Activated gamma-delta T cell treated with Interleukin-2 at 50 U/mL for 16 hours (primary cell): ENCODE data around the gene LGI4.

Source experiments
- DNase-seq: peaks from one replicate; pipeline ENCODE4 v3.0.0-alpha.2; 2020

Gene LGI4

GRCh38 chr19:35122687-35123551 lies 11.9 kb downstream of the LGI4 start:
- no peak for DNase-seq

DNA sequence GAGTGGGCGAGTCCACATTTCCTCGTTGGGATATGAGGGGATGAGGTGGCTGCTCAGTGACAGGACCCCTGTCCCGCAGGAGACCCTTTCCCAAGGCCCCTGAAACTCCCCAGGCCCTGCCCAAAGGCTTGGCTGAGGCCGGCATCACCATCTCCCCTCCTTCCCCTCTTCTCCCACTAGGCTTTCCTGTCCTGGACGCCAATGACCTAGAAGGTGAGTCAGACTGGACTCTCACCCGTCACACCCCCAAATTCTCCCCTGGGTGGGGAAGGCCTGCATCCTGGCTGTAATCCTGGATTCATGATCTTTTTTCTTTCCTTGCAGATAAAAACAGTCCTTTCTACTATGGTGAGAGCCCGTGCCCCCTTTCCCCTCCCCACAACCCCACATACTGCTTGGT lies 14.0 kb downstream of the LGI4 start:
- DNase-seq = no peak

- DNase-seq = no peak
Measured at GRCh38 chr19:35120492-35120891, 14.4 kb downstream of the LGI4 start.

DNA sequence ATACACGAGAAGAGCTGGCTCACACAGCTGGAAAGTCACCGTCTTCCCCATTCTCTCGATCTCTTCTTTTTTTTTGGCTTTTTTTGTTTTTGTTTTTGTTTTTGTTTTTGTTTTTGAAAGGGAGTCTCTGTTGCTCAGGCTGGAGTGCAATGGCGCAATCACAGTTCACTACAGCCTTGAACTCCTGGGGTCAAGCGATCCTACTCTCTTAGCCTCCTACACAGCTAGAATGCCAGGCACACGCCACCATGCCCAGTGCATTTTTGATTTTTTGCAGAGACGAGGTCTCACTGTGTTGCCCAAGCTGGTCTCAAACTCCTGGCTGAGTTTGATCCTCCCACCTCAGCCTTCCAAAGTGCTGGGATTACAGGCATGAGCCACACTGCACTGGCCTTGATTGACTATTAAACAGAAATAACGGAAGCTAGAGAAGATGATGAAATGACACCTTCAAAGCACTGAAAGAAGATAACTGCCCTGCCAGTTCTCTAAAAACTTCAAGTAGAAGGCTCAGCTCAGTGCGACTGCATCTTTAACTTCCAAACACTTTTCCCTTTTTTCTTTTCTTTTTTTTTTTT lies 15.2 kb downstream of the LGI4 start:
- DNase-seq = no peak

DNA sequence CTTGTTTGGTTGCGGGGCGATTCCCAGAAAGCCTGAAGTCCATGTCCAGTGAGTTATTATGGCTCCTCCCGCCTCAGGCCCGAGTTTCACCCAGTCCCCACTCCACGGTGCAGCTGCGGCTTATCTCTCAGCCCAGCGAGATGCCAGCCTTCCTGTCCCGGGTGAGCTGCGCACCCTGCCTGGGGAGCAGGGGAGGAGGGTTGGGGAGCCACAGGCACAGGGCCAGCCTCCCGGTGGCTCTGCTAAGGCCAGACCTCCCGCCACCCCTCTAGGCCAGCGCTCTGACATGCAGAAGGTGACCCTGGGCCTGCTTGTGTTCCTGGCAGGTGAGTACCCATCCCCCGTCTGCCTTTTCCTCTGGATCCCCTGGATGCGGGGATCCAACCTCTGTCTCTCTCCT lies 15.8 kb downstream of the LGI4 start:
- no peak for DNase-seq

GRCh38 chr19:35118268-35119020 lies 16.4 kb downstream of the LGI4 start:
- DNase-seq = no peak

GRCh38 chr19:35117799-35118198 lies 17.1 kb downstream of the LGI4 start:
- no peak for DNase-seq

GRCh38 chr19:35117116-35117515 lies 17.7 kb downstream of the LGI4 start:
- DNase-seq = no peak

GRCh38 chr19:35116072-35116801 lies 18.6 kb downstream of the LGI4 start:
- no peak for DNase-seq

GRCh38 chr19:35115177-35115951 lies 19.5 kb downstream of the LGI4 start, which contains the start of gene FXYD3:
TSS of gene FXYD3 (plus strand) at chr19:35115823. CDS start at chr19:35119377, 3,554 bp downstream.
- DNase-seq = no peak

DNA sequence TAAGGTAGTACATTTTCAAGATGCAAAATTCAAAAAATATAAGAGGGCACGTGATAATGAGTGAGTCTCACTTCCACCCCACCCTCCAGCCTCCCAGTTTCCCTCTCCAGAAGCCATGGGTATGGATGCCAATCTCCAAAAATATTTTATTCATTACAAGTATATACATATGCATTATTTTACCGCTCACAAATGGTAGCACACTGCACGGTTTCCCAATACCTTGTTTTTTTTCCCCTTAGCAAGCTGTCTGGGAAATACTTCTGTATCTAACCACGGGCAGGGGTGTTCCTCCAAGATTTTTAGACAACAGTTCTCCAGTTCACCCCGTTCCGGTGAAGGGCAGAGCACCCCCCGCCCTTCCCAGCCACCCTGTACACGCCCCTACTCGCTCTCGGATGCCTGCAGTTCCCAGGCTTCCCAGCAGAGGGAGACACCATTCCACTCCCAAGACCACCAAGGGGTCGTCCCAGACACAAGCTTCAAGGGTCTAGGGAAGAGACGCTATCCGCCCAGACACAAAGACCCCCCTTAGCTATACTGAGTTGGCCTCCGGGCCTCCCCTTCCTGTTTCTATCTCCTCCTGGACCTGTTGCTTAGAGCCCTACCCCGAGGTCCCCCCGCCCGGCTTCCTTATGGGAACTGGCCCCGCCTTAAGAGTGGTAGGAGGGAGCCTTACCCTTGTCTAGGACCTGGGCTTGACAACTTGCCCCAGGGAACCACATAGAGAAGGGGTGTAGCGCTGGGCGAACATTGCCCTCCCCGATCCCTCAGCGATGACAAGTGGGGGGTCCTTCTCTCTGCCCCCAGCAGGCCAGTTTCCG lies 20.3 kb downstream of the LGI4 start:
- DNase-seq = peak; percentile 69

- no peak for DNase-seq
Measured at GRCh38 chr19:35112995-35113688, 21.7 kb downstream of the LGI4 start.

GRCh38 chr19:35110974-35111373 lies 23.9 kb downstream of the LGI4 start:
- no peak for DNase-seq

GRCh38 chr19:35109395-35110112 lies 25.3 kb downstream of the LGI4 start:
- no peak for DNase-seq

DNA sequence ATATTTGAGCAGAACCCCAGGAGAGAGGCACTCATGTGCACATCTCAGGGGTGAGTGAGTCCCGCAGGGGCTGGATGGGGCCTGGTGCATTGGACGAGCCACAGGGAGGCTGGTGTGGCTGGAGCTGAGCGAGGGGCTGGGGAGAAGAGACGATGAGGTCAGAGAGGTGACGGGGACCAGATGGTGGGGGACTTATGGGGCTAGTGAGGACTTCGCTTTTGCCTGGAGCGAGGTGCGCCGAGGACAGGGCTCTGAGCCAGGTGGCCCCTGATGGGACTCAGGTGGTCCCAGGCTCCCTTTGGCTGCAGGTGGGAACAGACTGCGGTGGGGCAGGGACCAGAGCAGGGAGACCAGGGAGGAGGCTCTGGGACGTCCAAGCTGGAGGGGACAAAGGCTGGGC lies 26.1 kb downstream of the LGI4 start:
- no peak for DNase-seq

GRCh38 chr19:35107545-35107944 lies 27.3 kb downstream of the LGI4 start:
- no peak for DNase-seq

GRCh38 chr19:35106898-35107541 lies 27.8 kb downstream of the LGI4 start:
- DNase-seq = no peak

DNA sequence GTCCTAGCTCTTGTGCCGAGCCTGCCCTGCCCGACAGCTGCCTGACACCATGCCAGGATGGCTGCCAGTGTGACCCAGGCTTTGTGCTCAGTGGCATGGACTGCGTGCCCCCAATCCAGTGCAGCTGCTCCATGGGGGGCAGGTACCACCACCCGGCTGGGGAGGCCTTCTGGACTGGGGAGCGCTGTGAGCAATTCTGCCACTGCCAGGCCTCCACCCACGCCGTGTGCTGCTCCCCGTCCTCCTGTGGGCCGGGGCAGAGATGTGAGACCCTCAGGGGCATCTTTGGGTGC lies 28.6 kb downstream of the LGI4 start:
- no peak for DNase-seq

- no peak for DNase-seq
Measured at GRCh38 chr19:35105411-35106290, 29.2 kb downstream of the LGI4 start.
